SK-N-SH treated with all-trans-retinoic acid at 6 μM for 48 hours (cell line): Measurements from ENCODE around the gene VMP1.

Experiments used
- ARNTL ChIP-seq: fragments of 450-650 bp; formaldehyde crosslinking; IDR thresholded peaks from 2 replicates; pipeline ENCODE4 v1.5.0; 2020; ENCODE audit warnings: low read depth, mild to moderate bottlenecking, moderate library complexity, borderline replicate concordance
- ISL1 ChIP-seq: fragments of 250-450 bp; sonication (Bioruptor Pico); IDR thresholded peaks from 2 replicates; pipeline ENCODE4 v2.1.2; 2022; ENCODE audit warnings: mild to moderate bottlenecking, moderate library complexity
- OSR1 ChIP-seq: fragments of 250-450 bp; sonication (Bioruptor Pico); IDR thresholded peaks from 2 replicates; pipeline ENCODE4 v1.8.0; 2022; ENCODE audit warnings: moderate library complexity, mild to moderate bottlenecking, inconsistent platforms
- PATZ1 ChIP-seq: fragments of 250-450 bp; sonication (Bioruptor Pico); IDR thresholded peaks from 2 replicates; pipeline ENCODE4 v1.8.0; 2020; ENCODE audit warnings: mild to moderate bottlenecking, moderate library complexity, borderline replicate concordance
- RARB ChIP-seq: fragments of 250-450 bp; sonication (Bioruptor Pico); IDR thresholded peaks from 2 replicates; pipeline ENCODE4 v1.8.0; 2021; ENCODE audit warnings: mild to moderate bottlenecking, moderate library complexity
- ZC3H10 ChIP-seq: fragments of 250-450 bp; sonication (Bioruptor Pico); IDR thresholded peaks from 2 replicates; pipeline ENCODE4 v1.5.1; 2021; ENCODE audit warnings: mild to moderate bottlenecking, moderate library complexity
- ZFP30 ChIP-seq: fragments of 450-650 bp; formaldehyde crosslinking; IDR thresholded peaks from 2 replicates; pipeline ENCODE4 v1.5.0; 2022; ENCODE audit warnings: mild to moderate bottlenecking, moderate library complexity
- ZNF70 ChIP-seq: fragments of 450-650 bp; formaldehyde crosslinking; IDR thresholded peaks from 2 replicates; pipeline ENCODE4 v1.5.0; 2020; ENCODE audit warnings: mild to moderate bottlenecking, moderate library complexity
- ZNF8 ChIP-seq: fragments of 450-650 bp; formaldehyde crosslinking; IDR thresholded peaks from 2 replicates; pipeline ENCODE4 v1.5.0; 2020; ENCODE audit warnings: mild to moderate bottlenecking, moderate library complexity
- TF ChIP-seq, protein P1 (sequence below): fragments of 250-450 bp; sonication (Bioruptor Pico); IDR thresholded peaks from 2 replicates; pipeline ENCODE4 v1.8.0; 2021; ENCODE audit warnings: low read depth, mild to moderate bottlenecking, moderate library complexity, borderline replicate concordance
- TF ChIP-seq, protein P2 (sequence below): fragments of 250-450 bp; sonication (Bioruptor Pico); IDR thresholded peaks from 2 replicates; pipeline ENCODE4 v1.5.1; 2020; ENCODE audit warnings: low read depth, mild to moderate bottlenecking, moderate library complexity

- TF ChIP-seq ZFP30 (CRISPR knock-in tag) (no peak), PATZ1 (CRISPR knock-in tag) (no peak), ZNF8 (CRISPR knock-in tag) (no peak; the same call in 1 of the 2 replicates), OSR1 (CRISPR knock-in tag) (no peak), ZNF70 (CRISPR knock-in tag) (no peak), ARNTL (CRISPR knock-in tag) (no peak), ZC3H10 (CRISPR knock-in tag) (no peak), ISL1 (CRISPR knock-in tag) (no peak), RARB (CRISPR knock-in tag) (no peak)
- TF ChIP-seq, protein P1, sequence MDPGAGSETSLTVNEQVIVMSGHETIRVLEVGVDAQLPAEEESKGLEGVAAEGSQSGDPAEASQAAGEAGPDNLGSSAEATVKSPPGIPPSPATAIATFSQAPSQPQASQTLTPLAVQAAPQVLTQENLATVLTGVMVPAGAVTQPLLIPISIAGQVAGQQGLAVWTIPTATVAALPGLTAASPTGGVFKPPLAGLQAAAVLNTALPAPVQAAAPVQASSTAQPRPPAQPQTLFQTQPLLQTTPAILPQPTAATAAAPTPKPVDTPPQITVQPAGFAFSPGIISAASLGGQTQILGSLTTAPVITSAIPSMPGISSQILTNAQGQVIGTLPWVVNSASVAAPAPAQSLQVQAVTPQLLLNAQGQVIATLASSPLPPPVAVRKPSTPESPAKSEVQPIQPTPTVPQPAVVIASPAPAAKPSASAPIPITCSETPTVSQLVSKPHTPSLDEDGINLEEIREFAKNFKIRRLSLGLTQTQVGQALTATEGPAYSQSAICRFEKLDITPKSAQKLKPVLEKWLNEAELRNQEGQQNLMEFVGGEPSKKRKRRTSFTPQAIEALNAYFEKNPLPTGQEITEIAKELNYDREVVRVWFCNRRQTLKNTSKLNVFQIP (CRISPR knock-in tag): peak; percentile 6; the same call in 1 of the 2 replicates
- TF ChIP-seq, protein P2, sequence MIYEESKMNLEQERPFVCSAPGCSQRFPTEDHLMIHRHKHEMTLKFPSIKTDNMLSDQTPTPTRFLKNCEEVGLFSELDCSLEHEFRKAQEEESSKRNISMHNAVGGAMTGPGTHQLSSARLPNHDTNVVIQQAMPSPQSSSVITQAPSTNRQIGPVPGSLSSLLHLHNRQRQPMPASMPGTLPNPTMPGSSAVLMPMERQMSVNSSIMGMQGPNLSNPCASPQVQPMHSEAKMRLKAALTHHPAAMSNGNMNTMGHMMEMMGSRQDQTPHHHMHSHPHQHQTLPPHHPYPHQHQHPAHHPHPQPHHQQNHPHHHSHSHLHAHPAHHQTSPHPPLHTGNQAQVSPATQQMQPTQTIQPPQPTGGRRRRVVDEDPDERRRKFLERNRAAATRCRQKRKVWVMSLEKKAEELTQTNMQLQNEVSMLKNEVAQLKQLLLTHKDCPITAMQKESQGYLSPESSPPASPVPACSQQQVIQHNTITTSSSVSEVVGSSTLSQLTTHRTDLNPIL (CRISPR knock-in tag): no peak
These were observed 132.3 kb downstream of the VMP1 start for GRCh38 chr17:59839651-59840328.
